Activated T-cell treated with anti-CD3 and anti-CD28 coated beads, Interleukin-2, amount 50 U/mL, for 24 hours (primary cell): ENCODE data around the gene PLA2G12B.
"Not testable (repeated sequence)": the region's sequence is repeated elsewhere in the genome, so short reads cannot be mapped to it uniquely, and the experiment has no call there.

Source experiments
- DNase-seq: peaks from one replicate; pipeline ENCODE4 v3.0.0-alpha.2; 2020
- H3K27ac Mint-ChIP-seq: 2 replicates; pipeline ENCODE4 v1.8.0; 2020; ENCODE audit warnings: mild to moderate bottlenecking, mixed read lengths
- H3K27me3 Mint-ChIP-seq: 2 replicates; pipeline ENCODE4 v1.8.0; 2020; ENCODE audit warnings: mixed read lengths
- H3K36me3 Mint-ChIP-seq: 2 replicates; pipeline ENCODE4 v1.8.0; 2020; ENCODE audit warnings: low read depth, mixed read lengths
- H3K4me1 Mint-ChIP-seq: 2 replicates; pipeline ENCODE4 v1.8.0; 2020; ENCODE audit warnings: low read depth, mixed read lengths
- H3K4me3 Mint-ChIP-seq: 2 replicates; pipeline ENCODE4 v1.8.0; 2020; ENCODE audit warnings: mild to moderate bottlenecking, moderate library complexity, mixed read lengths
- H3K9me3 Mint-ChIP-seq: 2 replicates; pipeline ENCODE4 v1.8.0; 2020; ENCODE audit warnings: mixed read lengths

PLA2G12B gene

GRCh38 chr10:72954596-72955554 lies at the start of gene PLA2G12B:
PLA2G12B (minus strand) TSS chr10:72954806; CDS start chr10:72954685, 121 bp downstream.
- no peaks in the 10 kb centered on the region for H3K36me3 Mint-ChIP-seq
- H3K9me3 Mint-ChIP-seq: no peaks in the 10 kb centered on the region
- no peak within 1 kb of the TSS for H3K4me3 Mint-ChIP-seq
- H3K4me1 Mint-ChIP-seq: no peaks in the 10 kb centered on the region
- peaks cover 15% of the 10 kb centered on the region for H3K27me3 Mint-ChIP-seq
- DNase-seq: no peak
- no peak within 1 kb of the TSS for H3K27ac Mint-ChIP-seq

DNA sequence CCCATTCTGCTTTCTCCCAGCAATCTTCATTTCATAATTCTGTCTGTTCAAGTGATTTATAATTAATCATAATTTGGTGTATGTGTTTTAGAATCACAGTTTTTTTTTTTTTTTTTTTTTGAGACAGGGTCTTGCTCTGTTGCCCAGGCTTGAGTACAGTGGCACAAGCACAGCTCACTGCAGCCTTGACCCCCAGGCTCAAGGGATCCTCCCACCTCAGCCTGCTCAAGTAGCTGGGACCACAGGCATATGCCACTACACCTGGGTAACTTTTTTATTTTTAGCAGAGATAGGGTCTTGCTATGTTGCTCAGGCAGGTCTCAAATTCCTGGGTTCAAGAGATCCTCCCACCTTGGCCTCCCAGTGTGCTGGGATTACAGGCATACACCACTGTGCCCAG lies 49.2 kb upstream of the PLA2G12B start:
- H3K4me3 Mint-ChIP-seq: no peak overlapping the region
- H3K27me3 Mint-ChIP-seq: no peaks in the 10 kb centered on the region
- peaks cover 4% of the 10 kb centered on the region for H3K9me3 Mint-ChIP-seq
- H3K27ac Mint-ChIP-seq: no peak overlapping the region
- no peak for DNase-seq
- peaks cover 81% of the 10 kb centered on the region for H3K36me3 Mint-ChIP-seq
- no peaks in the 10 kb centered on the region for H3K4me1 Mint-ChIP-seq

DNA sequence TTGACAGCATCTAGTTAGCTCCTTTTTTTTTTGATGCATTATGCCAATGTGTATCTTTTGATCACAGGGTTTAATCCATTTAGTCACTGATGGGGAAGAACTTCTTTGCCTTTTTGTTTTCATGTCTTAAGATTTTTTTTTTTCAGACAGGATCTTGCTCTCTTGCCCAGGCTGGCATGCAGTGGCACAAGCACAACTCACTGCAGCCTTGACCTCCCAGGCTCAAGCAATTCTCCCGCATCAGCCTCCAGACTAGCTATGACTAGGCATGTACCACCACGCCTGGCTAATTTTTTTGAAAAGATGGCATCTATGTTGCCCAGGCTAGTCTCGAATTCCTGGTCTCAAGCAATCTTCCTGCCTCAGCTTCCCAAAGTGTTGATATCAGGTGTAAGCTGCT lies 46.4 kb upstream of the PLA2G12B start:
- no peaks in the 10 kb centered on the region for H3K27me3 Mint-ChIP-seq
- no peak overlapping the region for H3K4me3 Mint-ChIP-seq
- H3K4me1 Mint-ChIP-seq: no peaks in the 10 kb centered on the region
- no peak overlapping the region for H3K27ac Mint-ChIP-seq
- peaks cover 58% of the 10 kb centered on the region for H3K36me3 Mint-ChIP-seq
- peaks cover 8% of the 10 kb centered on the region for H3K9me3 Mint-ChIP-seq
- DNase-seq: no peak

DNA sequence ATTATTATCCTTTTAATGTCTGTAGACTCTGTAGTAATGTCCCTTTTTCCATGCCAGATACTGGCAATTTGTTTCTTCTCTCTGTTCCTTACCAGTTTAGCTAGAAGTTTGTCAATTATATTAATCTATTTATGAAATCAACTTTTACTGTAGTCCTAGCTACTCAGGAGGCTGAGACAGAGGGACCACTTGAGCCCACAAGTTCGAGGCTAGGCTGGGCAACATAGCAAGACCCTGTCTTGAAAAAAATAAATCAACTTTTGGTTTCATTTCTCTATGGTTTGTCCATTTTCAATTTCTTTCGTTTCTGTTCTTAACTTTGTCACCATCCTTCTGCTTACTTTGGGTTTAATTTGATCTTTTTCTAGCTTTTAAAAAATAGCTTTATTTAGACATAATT lies 42.5 kb upstream of the PLA2G12B start:
- no peak for DNase-seq
- no peaks in the 10 kb centered on the region for H3K4me1 Mint-ChIP-seq
- peaks cover 10% of the 10 kb centered on the region for H3K9me3 Mint-ChIP-seq
- H3K27me3 Mint-ChIP-seq: no peaks in the 10 kb centered on the region
- no peak overlapping the region for H3K4me3 Mint-ChIP-seq
- H3K27ac Mint-ChIP-seq: no peak overlapping the region
- H3K36me3 Mint-ChIP-seq: peaks cover 49% of the 10 kb centered on the region

DNA sequence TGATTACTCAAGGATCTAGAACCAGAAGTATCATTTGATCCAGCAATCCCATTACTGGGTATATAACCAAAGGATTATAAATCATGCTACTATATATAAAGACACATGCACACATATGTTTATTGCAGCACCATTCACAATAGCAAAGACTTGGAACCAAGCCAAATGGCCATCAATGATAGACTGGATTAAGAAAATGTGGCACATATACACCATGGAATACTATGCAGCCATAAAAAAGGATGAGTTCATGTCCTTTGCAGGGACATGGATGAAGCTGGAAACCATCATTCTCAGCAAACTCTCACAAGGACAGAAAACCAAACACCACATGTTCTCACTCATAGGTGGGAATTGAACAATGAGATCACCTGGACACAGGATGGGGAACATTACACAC lies 40.9 kb upstream of the PLA2G12B start:
- DNase-seq, H3K4me1 Mint-ChIP-seq, H3K27me3 Mint-ChIP-seq, H3K27ac Mint-ChIP-seq, H3K4me3 Mint-ChIP-seq: not testable (repeated sequence)
- Mint-ChIP-seq H3K36me3 (peaks cover 55% of the 10 kb centered on the region), H3K9me3 (peaks cover 10% of the 10 kb centered on the region)

DNA sequence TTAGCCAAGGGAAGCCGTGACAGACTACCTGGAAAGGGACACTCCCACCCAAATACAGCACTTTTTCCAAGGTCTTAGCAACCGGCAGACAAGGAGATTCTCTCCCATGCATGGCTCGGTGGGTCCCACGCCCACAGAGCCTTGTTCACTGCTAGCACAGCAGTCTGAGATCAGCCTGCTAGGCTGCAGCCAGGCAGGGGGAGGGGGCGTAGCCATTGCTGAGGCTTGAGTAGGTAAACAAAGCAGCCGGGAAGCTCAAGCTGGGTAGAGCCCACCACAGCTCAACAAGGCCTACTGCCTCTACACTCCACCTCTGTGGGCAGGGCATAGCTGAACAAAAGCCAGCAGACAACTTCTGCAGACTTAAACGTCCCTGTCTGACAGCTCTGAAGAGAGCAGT lies 35.2 kb upstream of the PLA2G12B start:
- not testable (repeated sequence) for H3K27me3 Mint-ChIP-seq, H3K27ac Mint-ChIP-seq, H3K4me1 Mint-ChIP-seq, H3K9me3 Mint-ChIP-seq, DNase-seq, H3K4me3 Mint-ChIP-seq
- H3K36me3 Mint-ChIP-seq: peaks cover 48% of the 10 kb centered on the region

- H3K27ac Mint-ChIP-seq, DNase-seq, H3K36me3 Mint-ChIP-seq, H3K4me3 Mint-ChIP-seq, H3K4me1 Mint-ChIP-seq: not testable (repeated sequence)
- H3K27me3 Mint-ChIP-seq: peaks cover 13% of the 10 kb centered on the region
- H3K9me3 Mint-ChIP-seq: peaks cover 19% of the 10 kb centered on the region
Observed at GRCh38 chr10:72984618-72985017, 30.0 kb upstream of the PLA2G12B start.

- no peak for DNase-seq
- Mint-ChIP-seq H3K27me3 (peaks cover 16% of the 10 kb centered on the region), H3K4me3 (no peak overlapping the region), H3K36me3 (peaks cover 3% of the 10 kb centered on the region), H3K9me3 (peaks cover 40% of the 10 kb centered on the region), H3K4me1 (no peaks in the 10 kb centered on the region), H3K27ac (no peak overlapping the region)
Observed at GRCh38 chr10:72981882-72982529, 27.4 kb upstream of the PLA2G12B start.

DNA sequence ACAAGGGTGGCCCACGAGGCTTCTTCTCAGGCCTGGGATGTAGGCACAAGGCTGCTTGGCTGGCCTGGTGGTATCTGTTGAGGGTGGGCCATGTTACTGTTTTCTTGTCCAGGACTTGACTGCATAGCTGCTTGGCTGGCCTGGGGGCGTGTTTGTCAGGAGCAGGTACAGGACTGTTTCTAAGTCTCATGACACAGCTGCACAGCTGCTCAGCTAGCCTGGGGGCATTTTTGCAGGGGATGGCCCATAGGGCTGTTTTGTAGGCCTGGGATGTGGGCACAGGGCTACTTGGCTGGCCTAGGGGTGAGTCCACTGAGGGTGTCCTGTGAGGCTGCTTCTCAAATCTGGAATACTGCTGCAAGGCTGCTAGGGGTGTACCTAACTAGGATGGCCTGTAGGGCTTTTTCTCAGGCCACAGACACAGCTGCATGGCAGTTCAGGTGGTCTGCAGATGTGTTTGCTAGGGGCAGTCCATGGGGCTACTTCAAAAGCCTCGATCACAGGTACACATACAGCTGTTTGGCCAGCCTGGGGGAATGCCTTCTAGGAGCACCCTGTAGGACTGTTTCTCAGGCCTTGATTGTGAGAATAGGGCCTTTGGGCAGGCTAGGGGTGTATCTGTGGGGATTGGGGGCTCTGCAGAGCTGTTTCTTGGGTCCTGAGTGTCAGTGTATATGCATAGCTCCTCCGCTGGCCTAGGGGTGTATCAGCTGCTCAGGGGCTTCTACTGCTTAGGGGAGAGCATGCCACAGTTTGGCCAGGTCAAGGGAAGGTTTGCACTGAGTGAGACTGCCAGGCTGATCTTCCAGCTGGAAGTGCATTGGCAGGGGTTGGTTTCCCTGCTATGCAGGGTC lies 26.6 kb upstream of the PLA2G12B start:
- H3K27me3 Mint-ChIP-seq: peaks cover 21% of the 10 kb centered on the region
- no peak overlapping the region for H3K4me3 Mint-ChIP-seq
- no peak for DNase-seq
- peaks cover 5% of the 10 kb centered on the region for H3K36me3 Mint-ChIP-seq
- H3K27ac Mint-ChIP-seq: no peak overlapping the region
- H3K9me3 Mint-ChIP-seq: peaks cover 44% of the 10 kb centered on the region
- H3K4me1 Mint-ChIP-seq: no peaks in the 10 kb centered on the region

DNA sequence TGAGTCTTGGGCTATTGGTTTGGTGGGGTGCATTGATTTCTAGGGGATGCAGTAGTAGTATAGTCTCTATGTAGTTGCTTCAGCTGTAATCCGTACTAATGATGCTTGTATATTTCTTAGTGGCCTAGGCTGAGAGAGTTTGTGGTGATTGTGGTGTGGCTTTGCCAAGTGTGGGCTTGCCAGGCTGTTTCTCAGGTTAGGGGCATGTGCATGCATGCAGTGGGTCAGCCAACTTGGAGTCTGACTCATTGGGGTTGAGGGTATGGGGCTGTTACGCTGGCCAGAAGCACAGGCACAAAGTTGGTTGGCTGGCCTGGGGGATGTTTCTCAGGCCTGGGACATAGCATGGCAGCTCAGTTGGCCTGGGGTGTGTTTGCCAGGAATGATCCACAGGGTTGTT lies 25.7 kb upstream of the PLA2G12B start:
- H3K4me3 Mint-ChIP-seq: no peak overlapping the region
- no peak overlapping the region for H3K27ac Mint-ChIP-seq
- no peaks in the 10 kb centered on the region for H3K4me1 Mint-ChIP-seq
- peaks cover 27% of the 10 kb centered on the region for H3K27me3 Mint-ChIP-seq
- peaks cover 5% of the 10 kb centered on the region for H3K36me3 Mint-ChIP-seq
- H3K9me3 Mint-ChIP-seq: peaks cover 51% of the 10 kb centered on the region
- DNase-seq: no peak

DNA sequence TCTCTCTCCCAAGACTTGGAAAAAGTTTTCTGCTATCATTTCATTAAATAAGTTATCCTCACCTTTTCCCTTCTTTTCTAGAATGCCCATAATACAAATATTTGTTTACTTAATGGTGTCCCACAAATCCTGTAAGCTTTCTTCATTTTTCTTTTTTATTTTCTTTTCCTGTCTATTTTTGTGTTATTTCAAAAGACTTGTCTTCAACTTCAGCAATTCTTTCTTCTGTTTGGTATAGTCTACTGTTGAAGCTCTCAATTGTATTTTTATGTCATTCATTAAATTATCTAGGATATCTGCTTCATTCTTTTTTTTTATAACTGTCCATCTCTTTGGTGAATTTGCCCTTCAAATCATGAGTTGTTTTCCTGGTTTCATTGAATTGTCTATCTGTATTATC lies 25.1 kb upstream of the PLA2G12B start:
- Mint-ChIP-seq H3K9me3 (peaks cover 52% of the 10 kb centered on the region), H3K4me3 (no peak overlapping the region), H3K36me3 (peaks cover 5% of the 10 kb centered on the region), H3K4me1 (no peaks in the 10 kb centered on the region), H3K27me3 (peaks cover 31% of the 10 kb centered on the region), H3K27ac (no peak overlapping the region)
- DNase-seq: no peak

DNA sequence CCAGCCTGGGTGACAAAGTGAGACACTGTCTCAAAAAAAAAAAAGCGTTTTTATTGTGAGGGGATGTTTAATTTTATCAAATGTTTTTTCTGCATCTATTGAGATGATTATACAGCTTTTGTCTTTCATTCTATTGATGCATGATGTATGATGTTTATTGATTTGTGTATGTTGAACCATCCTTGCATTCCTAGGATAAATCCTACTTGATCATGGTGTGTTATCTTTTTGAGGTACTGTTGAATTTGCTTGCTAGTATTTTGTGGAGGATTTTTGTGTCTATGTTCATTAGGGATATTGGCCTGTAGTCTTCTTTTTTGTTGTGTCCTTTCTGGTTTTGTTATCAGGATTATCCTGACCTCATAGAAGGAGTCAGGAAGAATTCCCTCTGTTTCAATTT lies 22.3 kb upstream of the PLA2G12B start:
- Mint-ChIP-seq H3K9me3 (peaks cover 41% of the 10 kb centered on the region), H3K4me1 (no peaks in the 10 kb centered on the region), H3K27me3 (peaks cover 30% of the 10 kb centered on the region), H3K4me3 (no peak overlapping the region), H3K36me3 (peaks cover 5% of the 10 kb centered on the region), H3K27ac (no peak overlapping the region)
- DNase-seq: no peak

DNA sequence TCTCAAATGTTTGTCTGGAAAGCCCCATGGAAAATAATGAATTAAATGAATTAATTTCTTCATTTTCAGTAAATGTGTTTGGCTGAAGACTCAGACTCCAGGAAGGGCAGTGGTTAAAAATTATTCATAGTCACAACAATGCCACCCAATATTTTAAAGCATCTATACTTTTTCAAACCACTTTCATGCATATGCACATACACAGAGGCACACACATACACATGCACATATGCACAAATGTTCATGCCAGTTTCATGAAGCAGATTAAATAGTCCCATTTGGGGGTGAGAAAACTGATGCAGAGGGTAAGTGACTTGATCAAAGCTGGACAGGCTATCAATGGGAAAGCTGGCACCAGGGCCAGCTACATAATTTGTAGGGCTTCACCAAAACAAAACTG lies 1.4 kb upstream of the PLA2G12B start:
- no peak overlapping the region for H3K4me3 Mint-ChIP-seq
- no peak overlapping the region for H3K27ac Mint-ChIP-seq
- H3K36me3 Mint-ChIP-seq: no peaks in the 10 kb centered on the region
- H3K9me3 Mint-ChIP-seq: no peaks in the 10 kb centered on the region
- H3K27me3 Mint-ChIP-seq: peaks cover 17% of the 10 kb centered on the region
- no peak for DNase-seq
- no peaks in the 10 kb centered on the region for H3K4me1 Mint-ChIP-seq

DNA sequence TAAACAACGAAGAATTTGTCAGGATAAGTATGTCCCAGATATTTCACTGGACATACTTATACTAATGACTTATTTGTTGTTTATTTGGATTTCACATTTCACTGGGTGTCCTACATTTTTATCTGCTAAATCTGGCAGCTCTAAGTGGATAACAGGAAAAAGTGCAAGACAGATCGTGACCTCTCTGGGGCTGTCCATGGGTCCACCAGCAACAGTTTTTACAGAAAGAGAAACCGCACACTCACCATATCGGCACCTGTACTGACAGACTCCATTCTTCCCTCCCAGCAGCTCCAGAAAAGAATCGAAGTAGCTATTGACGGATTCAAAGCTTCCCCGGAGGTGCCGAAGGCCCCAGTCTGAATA lies 393 bp downstream of the PLA2G12B start:
- H3K4me1 Mint-ChIP-seq: no peaks in the 10 kb centered on the region
- no peaks in the 10 kb centered on the region for H3K36me3 Mint-ChIP-seq
- H3K27ac Mint-ChIP-seq: no peak overlapping the region
- no peak overlapping the region for H3K4me3 Mint-ChIP-seq
- DNase-seq: no peak
- no peaks in the 10 kb centered on the region for H3K9me3 Mint-ChIP-seq
- peaks cover 13% of the 10 kb centered on the region for H3K27me3 Mint-ChIP-seq
